ENCODE measurements around the gene TOMM40. TPM values are rescaled to one million over a fixed set of nuclear protein-coding genes. Genes with fewer than 3 reads are reported as not detected.

Gene TOMM40
- total and polyA plus RNA-seq, 9 of the 15 experiments (the other 6 are each of a cell fraction or from before 2014, with no cell fraction given), result 0.89 to 290 (median 160) TPM

GRCh38 chr19:44848036-44848811 is 42.8 kb upstream of the TOMM40 start (continued):
- TF ChIP-seq KDM1A (IDR thresholded peaks at IDR 0.05), result peak in 1 of 2 experiments; percentile 41; a peak in 1 of 4 replicates
- TF ChIP-seq MLLT1 (IDR thresholded peaks at IDR 0.05), result peak; percentile 40 to 49; a peak in 2 of 4 replicates
- TF ChIP-seq XRCC4 (IDR thresholded peaks at IDR 0.05; ENCODE audit: extremely low read depth, insufficient read depth, insufficient read length), result no peak
- TF ChIP-seq SIN3A (IDR thresholded peaks at IDR 0.05; ENCODE audit: borderline replicate concordance in 2 of 2, control insufficient read depth in 1 of 2, low read depth in 2 of 2, low read length in 2 of 2), result 0 out of 4 replicates have a peak, but pooled peaks of 1 of the 2 experiments have one; percentile 14
- TF ChIP-seq POU5F1 (IDR thresholded peaks at IDR 0.05; ENCODE audit: borderline replicate concordance, low read depth, low read length, partially characterized antibody), result peak; percentile 23
- no peak for TF ChIP-seq NR2C2 (CRISPR knock-in tag; IDR thresholded peaks at IDR 0.05)
- TF ChIP-seq NR2C2 (tag; IDR thresholded peaks at IDR 0.05), result peak; percentile 57
- TF ChIP-seq ZNF395 (CRISPR knock-in tag; IDR thresholded peaks at IDR 0.05), result no peak
- TF ChIP-seq ARHGAP35 (IDR thresholded peaks at IDR 0.05; ENCODE audit: partially characterized antibody), result peak; percentile 66
- TF ChIP-seq, protein P1, sequence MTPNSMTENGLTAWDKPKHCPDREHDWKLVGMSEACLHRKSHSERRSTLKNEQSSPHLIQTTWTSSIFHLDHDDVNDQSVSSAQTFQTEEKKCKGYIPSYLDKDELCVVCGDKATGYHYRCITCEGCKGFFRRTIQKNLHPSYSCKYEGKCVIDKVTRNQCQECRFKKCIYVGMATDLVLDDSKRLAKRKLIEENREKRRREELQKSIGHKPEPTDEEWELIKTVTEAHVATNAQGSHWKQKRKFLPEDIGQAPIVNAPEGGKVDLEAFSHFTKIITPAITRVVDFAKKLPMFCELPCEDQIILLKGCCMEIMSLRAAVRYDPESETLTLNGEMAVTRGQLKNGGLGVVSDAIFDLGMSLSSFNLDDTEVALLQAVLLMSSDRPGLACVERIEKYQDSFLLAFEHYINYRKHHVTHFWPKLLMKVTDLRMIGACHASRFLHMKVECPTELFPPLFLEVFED (CRISPR knock-in tag; conservative IDR thresholded peaks at IDR 0.05), result 0 out of 2 replicates have a peak, but pooled peaks have one; percentile 23
- no peak for TF ChIP-seq MTA1 (IDR thresholded peaks at IDR 0.05; ENCODE audit: borderline replicate concordance)
- peak; percentile 70 for TF ChIP-seq ZNF512 (tag; IDR thresholded peaks at IDR 0.05)
- TF ChIP-seq, protein P2, sequence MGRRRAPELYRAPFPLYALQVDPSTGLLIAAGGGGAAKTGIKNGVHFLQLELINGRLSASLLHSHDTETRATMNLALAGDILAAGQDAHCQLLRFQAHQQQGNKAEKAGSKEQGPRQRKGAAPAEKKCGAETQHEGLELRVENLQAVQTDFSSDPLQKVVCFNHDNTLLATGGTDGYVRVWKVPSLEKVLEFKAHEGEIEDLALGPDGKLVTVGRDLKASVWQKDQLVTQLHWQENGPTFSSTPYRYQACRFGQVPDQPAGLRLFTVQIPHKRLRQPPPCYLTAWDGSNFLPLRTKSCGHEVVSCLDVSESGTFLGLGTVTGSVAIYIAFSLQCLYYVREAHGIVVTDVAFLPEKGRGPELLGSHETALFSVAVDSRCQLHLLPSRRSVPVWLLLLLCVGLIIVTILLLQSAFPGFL (CRISPR knock-in tag; IDR thresholded peaks at IDR 0.05), result 0 out of 2 replicates have a peak, but pooled peaks have one; percentile 51
- TF ChIP-seq KAT7 (CRISPR knock-in tag; IDR thresholded peaks at IDR 0.05; ENCODE audit: borderline replicate concordance), result peak; percentile 25; the same call in 1 of the 2 replicates
- 0 out of 4 replicates have a peak, but pooled peaks of 1 of the 2 experiments have one; percentile 7 for TF ChIP-seq TRIM24 (IDR thresholded peaks at IDR 0.05)
- TF ChIP-seq, protein P3, sequence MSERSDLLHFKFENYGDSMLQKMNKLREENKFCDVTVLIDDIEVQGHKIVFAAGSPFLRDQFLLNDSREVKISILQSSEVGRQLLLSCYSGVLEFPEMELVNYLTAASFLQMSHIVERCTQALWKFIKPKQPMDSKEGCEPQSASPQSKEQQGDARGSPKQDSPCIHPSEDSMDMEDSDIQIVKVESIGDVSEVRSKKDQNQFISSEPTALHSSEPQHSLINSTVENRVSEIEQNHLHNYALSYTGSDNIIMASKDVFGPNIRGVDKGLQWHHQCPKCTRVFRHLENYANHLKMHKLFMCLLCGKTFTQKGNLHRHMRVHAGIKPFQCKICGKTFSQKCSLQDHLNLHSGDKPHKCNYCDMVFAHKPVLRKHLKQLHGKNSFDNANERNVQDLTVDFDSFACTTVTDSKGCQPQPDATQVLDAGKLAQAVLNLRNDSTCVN (CRISPR knock-in tag; IDR thresholded peaks at IDR 0.05), result peak; percentile 69; the same call in 1 of the 2 replicates
- no peak for TF ChIP-seq HNRNPH1 (optimal IDR thresholded peaks at IDR 0.05; ENCODE audit: low read depth, low read length)
- TF ChIP-seq L3MBTL2 (IDR thresholded peaks at IDR 0.05), result peak; percentile 45

Data from K562 (cell line).